Skeletal muscle tissue (tissue), 4 donors: ENCODE data around the gene AFAP1. TPM values are rescaled to one million over a fixed set of nuclear protein-coding genes. Genes with fewer than 3 reads are reported as not detected.

Experiments
- H3K27ac ChIP-seq: one replicate; pipeline ENCODE4 v1.7.0; 2013; ENCODE audit warnings: mild to moderate bottlenecking, low read depth, low read length, inconsistent platforms
- H3K27me3 ChIP-seq, 3 donors: one replicate each; pipeline ENCODE4 v1.7.0; 2013; ENCODE audit warnings: low read length in 3 of 3; ENCODE audit not compliant: control insufficient read depth in 3 of 3, insufficient read depth in 3 of 3
- H3K36me3 ChIP-seq, 3 donors: one replicate each; pipeline ENCODE4 v1.7.0; 2013; ENCODE audit warnings: low read length in 3 of 3; ENCODE audit not compliant: control insufficient read depth in 3 of 3, insufficient read depth in 3 of 3
- H3K4me1 ChIP-seq, 3 donors: one replicate each; pipeline ENCODE4 v1.7.0; 2013; ENCODE audit warnings: low read length in 3 of 3, mild to moderate bottlenecking in 3 of 3; ENCODE audit not compliant: control insufficient read depth in 3 of 3, insufficient read depth in 3 of 3
- H3K4me3 ChIP-seq, 3 donors: one replicate each; pipeline ENCODE4 v1.7.0; 2013; ENCODE audit warnings: low read length in 3 of 3
- H3K9ac ChIP-seq, 3 donors: one replicate each; pipeline ENCODE4 v1.7.0; 2013; ENCODE audit warnings: low read length in 3 of 3, mild to moderate bottlenecking in 3 of 3, moderate library complexity in 2 of 3, low read depth in 1 of 3
- H3K9me3 ChIP-seq, 3 donors: one replicate each; pipeline ENCODE4 v1.7.0; 2013; ENCODE audit warnings: low read length in 3 of 3; ENCODE audit not compliant: control insufficient read depth in 3 of 3
- total RNA-seq: library from RNA; depleted of rRNA; stranded (reverse); fragments of >200 nt; gene quantifications from one replicate; pipeline ENCODE4 v1.2.3, GENCODE V29; 2014
- donor health status: Osteomylitis.

The AFAP1 gene
- total RNA-seq, 1 donor from 2014 or later: 29.2 TPM

- Histone ChIP-seq H3K4me3 (no peak overlapping the region), H3K36me3 (peaks cover 19 to 40% (median 20%) of the 10 kb centered on the region in 3 donors), H3K27me3 (no peaks in the 10 kb centered on the region), H3K9ac (no peak overlapping the region), H3K27ac (no peak overlapping the region), H3K4me1 (peaks cover 0 to 3% (median 0%) of the 10 kb centered on the region in 3 donors), H3K9me3 (no peaks in the 10 kb centered on the region)
Observed at GRCh38 chr4:7765666-7766065, 174.0 kb downstream of the AFAP1 start.

DNA sequence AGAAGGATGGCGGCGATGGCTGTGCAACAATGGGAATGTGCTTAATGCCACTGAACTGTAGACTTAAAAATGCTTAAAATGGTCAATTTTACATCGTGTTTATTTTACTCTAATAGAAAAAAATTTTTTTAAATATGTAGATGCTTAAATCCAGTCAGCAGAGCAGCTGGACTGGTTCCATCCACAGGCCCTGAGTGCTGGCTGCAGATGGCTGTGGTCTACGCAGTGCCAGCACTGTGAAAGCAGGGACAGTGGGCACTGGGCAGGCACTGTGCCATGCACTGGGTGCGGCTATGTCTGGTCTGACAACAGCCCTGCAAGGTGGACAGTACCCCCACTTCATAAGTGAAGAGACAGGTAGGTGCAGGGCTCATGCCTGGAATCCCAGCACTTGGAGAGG, 175.2 kb downstream of the AFAP1 start:
- Histone ChIP-seq H3K4me3 (no peak overlapping the region), H3K4me1 (peaks cover 0 to 5% (median 0%) of the 10 kb centered on the region in 3 donors), H3K27me3 (no peaks in the 10 kb centered on the region), H3K9ac (no peak overlapping the region), H3K27ac (no peak overlapping the region), H3K36me3 (peaks cover 12 to 31% (median 18%) of the 10 kb centered on the region in 3 donors), H3K9me3 (no peaks in the 10 kb centered on the region)

DNA sequence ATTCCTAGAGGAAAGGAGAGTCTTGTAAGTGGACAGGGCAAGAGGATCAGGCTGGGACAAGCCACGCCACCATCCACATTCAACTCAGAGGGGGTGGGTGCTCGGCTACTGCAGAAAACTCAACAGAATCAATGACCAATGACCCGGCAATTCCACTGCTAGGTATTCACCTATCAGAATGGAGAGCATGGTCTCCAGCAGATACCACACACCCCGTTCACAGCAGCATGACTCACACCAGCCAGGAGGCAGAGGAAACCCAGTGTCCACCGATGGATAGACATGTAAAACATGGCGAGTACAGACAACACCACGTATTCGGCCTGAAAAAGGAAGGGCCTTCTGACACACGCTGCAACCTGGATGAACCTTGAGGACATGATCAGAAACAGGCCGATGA, 175.9 kb downstream of the AFAP1 start:
- Histone ChIP-seq H3K4me3 (no peak overlapping the region), H3K36me3 (peaks cover 12 to 29% (median 18%) of the 10 kb centered on the region in 3 donors), H3K9ac (no peak overlapping the region), H3K4me1 (peaks cover 0 to 8% (median 0%) of the 10 kb centered on the region in 3 donors), H3K27me3 (no peaks in the 10 kb centered on the region), H3K9me3 (no peaks in the 10 kb centered on the region), H3K27ac (no peak overlapping the region)

DNA sequence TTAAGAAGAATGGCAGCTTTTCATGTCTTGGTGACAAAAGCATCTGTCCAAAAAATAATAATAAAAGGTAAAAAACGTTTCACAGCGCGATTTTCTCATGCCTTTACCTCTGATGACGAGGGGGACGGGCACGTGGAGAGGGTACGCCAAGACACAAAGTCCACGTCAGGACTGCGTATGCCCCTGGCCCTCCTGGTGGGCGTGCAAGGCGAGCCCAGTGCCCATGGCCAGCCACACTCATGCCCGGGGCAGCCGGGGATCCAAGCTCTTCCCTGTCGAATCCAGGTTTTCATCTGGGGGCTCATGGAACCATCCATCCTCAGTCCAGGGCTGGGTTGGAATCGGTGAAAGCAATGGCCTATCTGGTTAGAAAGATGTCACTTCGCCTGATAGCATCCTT, 176.6 kb downstream of the AFAP1 start:
- Histone ChIP-seq H3K4me1 (peaks cover 0 to 12% (median 0%) of the 10 kb centered on the region in 3 donors), H3K4me3 (no peak overlapping the region), H3K27ac (no peak overlapping the region), H3K36me3 (peaks cover 11 to 24% (median 12%) of the 10 kb centered on the region in 3 donors), H3K9me3 (no peaks in the 10 kb centered on the region), H3K9ac (no peak overlapping the region), H3K27me3 (no peaks in the 10 kb centered on the region)

GRCh38 chr4:7762376-7763030, 177.2 kb downstream of the AFAP1 start:
- no peaks in the 10 kb centered on the region for H3K27me3 ChIP-seq
- peaks cover 9 to 23% (median 11%) of the 10 kb centered on the region in 3 donors for H3K36me3 ChIP-seq
- peaks cover 2 to 17% (median 3%) of the 10 kb centered on the region in 3 donors for H3K4me1 ChIP-seq
- H3K4me3 ChIP-seq: no peak overlapping the region
- no peak overlapping the region for H3K27ac ChIP-seq
- no peak overlapping the region for H3K9ac ChIP-seq
- no peaks in the 10 kb centered on the region for H3K9me3 ChIP-seq

DNA sequence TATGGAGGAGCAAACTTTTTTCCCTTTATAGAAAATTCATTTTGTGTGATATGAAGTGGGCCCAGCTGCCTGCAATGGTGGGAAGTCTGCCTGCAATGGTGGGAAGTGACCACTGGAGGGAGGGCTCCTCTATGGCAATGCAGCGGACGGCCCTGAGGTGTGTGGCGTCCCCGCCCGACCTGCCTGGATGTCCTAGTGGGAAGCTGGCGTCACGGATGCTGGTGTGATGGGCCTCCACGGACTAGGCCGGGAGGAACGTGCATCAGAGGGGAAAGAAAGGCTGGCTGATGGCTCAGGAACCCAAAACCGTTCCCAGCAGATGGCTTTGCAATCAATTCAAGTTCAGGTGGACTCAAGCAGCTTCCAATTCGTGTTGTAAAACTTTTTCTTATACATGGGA, 177.9 kb downstream of the AFAP1 start:
- Histone ChIP-seq H3K9ac (no peak overlapping the region), H3K4me3 (no peak overlapping the region), H3K36me3 (peaks cover 8 to 19% (median 8%) of the 10 kb centered on the region in 3 donors), H3K27ac (no peak overlapping the region), H3K9me3 (no peaks in the 10 kb centered on the region), H3K4me1 (peaks cover 8 to 25% (median 11%) of the 10 kb centered on the region in 3 donors), H3K27me3 (no peaks in the 10 kb centered on the region)

DNA sequence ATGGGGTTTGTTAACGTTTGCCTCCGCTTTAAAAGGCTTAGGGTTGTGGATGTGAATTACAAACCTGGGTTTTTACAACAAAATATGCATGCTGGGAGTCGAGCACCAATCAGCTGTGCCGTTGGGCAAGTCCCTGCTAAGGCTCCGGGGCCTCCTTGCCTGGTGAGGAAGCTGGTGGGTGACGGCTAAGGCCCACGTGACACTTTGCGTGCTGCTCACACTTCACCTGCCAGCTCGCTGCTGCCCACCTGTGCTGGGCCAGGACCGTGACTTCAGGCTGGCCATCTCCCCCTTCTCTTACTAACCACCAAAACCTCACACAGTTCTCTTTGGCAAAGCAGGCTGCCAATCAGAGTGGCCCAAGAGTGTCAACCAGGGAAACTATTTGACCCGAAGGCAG, 178.3 kb downstream of the AFAP1 start:
- Histone ChIP-seq H3K9me3 (no peaks in the 10 kb centered on the region), H3K36me3 (peaks cover 5 to 17% (median 8%) of the 10 kb centered on the region in 3 donors), H3K4me1 (peaks cover 8 to 26% (median 11%) of the 10 kb centered on the region in 3 donors), H3K4me3 (no peak overlapping the region), H3K27ac (no peak overlapping the region), H3K27me3 (no peaks in the 10 kb centered on the region), H3K9ac (no peak overlapping the region)

DNA sequence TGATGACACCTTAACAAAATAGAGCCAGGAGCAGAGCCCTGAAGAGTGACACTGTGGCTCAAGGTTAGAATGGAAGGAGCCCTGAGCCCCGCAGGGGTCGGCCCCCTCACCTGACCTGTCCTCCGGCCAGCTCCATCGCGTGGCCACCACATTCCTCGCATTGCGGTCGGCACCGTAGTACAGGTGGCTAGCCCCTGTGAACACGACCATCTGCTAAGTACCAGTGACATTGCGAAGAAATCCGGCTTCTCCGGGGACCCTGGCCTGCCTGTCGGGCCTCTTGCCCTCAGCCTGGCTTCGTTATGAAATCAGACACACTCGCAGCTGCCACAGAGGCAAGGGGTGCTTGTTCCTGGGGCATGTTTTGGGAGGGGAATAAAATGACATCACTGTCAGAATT, 179.0 kb downstream of the AFAP1 start:
- peaks cover 5 to 13% (median 8%) of the 10 kb centered on the region in 3 donors for H3K36me3 ChIP-seq
- no peak overlapping the region for H3K4me3 ChIP-seq
- no peaks in the 10 kb centered on the region for H3K9me3 ChIP-seq

DNA sequence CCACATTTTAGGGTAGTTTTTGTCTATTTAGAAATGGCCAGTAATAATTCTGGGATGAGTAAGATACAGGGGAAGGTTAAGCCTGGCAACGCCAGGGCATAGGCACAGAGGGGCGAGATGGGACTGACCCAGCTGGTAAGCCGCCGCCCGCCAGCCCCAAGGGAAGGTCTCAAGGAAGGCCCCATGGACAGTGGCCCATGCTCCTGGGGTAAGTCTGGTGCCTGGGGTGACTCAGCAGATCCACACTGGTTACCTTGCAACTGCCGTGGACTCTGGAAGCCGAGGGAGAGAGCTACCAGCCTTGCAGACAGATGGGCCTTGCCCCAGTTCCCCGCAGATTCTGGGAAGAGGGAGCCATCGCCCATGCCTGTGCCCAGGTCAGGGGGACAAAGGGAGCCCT, 179.4 kb downstream of the AFAP1 start:
- Histone ChIP-seq H3K27me3 (no peaks in the 10 kb centered on the region), H3K36me3 (peaks cover 5 to 9% (median 6%) of the 10 kb centered on the region in 3 donors), H3K27ac (no peak overlapping the region)

More for the DNA sequence above, 179.0 kb downstream of the AFAP1 start:
- Histone ChIP-seq H3K27me3 (no peaks in the 10 kb centered on the region), H3K27ac (no peak overlapping the region), H3K9ac (no peak overlapping the region), H3K4me1 (peaks cover 8 to 26% (median 11%) of the 10 kb centered on the region in 3 donors)

DNA sequence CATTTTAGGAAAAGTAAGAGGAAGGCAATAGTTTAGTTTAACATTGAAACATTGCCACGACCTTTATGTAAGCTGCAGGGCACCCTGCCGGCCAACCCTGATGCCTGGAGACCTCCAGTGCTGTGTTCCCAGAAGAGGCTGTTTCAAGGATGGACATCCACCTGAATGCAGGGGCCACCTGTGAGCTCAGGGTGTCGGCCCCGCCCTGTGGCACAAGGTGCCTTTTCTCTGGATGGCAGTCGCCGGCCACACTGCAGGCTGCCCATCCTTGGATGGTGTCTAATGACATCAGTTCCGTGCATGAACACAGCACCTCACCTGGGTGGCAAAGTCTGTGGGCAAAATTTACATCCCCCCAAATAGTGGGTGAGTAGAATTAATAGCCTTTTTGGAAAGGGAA, 180.0 kb downstream of the AFAP1 start:
- no peak overlapping the region for H3K27ac ChIP-seq
- H3K4me3 ChIP-seq: no peak overlapping the region
- H3K9me3 ChIP-seq: no peaks in the 10 kb centered on the region
- H3K4me1 ChIP-seq: peaks cover 8 to 26% (median 11%) of the 10 kb centered on the region in 3 donors
- H3K36me3 ChIP-seq: peaks cover 4 to 7% (median 5%) of the 10 kb centered on the region in 3 donors
- H3K27me3 ChIP-seq: no peaks in the 10 kb centered on the region
- H3K9ac ChIP-seq: no peak overlapping the region

More for the DNA sequence above, 179.4 kb downstream of the AFAP1 start:
- Histone ChIP-seq H3K4me1 (peaks cover 8 to 26% (median 11%) of the 10 kb centered on the region in 3 donors), H3K9me3 (no peaks in the 10 kb centered on the region), H3K4me3 (no peak overlapping the region), H3K9ac (no peak overlapping the region)
